GM13977 (cell line): Measurements from ENCODE around the gene SYCE3.

Experiments
- DNase-seq: peaks from one replicate; pipeline ENCODE4 v3.0.0; 2012; ENCODE audit warnings: low spot score
- CTCF ChIP-seq: IDR thresholded peaks from 2 replicates; pipeline ENCODE4 v1.5.1; 2012; ENCODE audit warnings: mild to moderate bottlenecking, control low read depth; ENCODE audit not compliant: insufficient read depth; ENCODE audit errors: extremely low read depth, missing control alignments
- in situ Hi-C: fragments of 300-500 bp; cut with MboI; formaldehyde crosslinking; loops from one replicate; pipeline ENCODE4 v1.12.0; 2022; ENCODE audit warnings: low sequenced_read_pairs, low pct_unique_long_range_greater_than_20kb, mixed read lengths, inconsistent platforms; ENCODE audit not compliant: unreplicated experiment

SYCE3 gene

GRCh38 chr22:50528682-50529415 lies 33.9 kb downstream of the SYCE3 start:
- no peak for DNase-seq
- in situ Hi-C loops = no loop called here
- TF ChIP-seq CTCF = no peak

- TF ChIP-seq CTCF = no peak
- DNase-seq = no peak
- in situ Hi-C loops = no loop called here
Observed at GRCh38 chr22:50527921-50528681, 34.6 kb downstream of the SYCE3 start.

- in situ Hi-C loops = no loop called here
- peak; percentile 83 for DNase-seq
- no peak for TF ChIP-seq CTCF
Observed at GRCh38 chr22:50526834-50527801, 35.6 kb downstream of the SYCE3 start.

- in situ Hi-C loops = no loop called here
- peak; percentile 78 for TF ChIP-seq CTCF
- peak; percentile 93 for DNase-seq
Observed at GRCh38 chr22:50526108-50526833, 36.4 kb downstream of the SYCE3 start.

GRCh38 chr22:50525858-50526107 lies 36.9 kb downstream of the SYCE3 start:
- in situ Hi-C loops = no loop called here
- no peak for DNase-seq
- no peak for TF ChIP-seq CTCF
